ENCODE measurements around the gene CTNNBIP1. TPM values are rescaled to one million over a fixed set of nuclear protein-coding genes. Genes with fewer than 3 reads are reported as not detected.

Gene CTNNBIP1
- total RNA-seq, 4 donors from 2014 or later: 478 to 742 (median 566) TPM

- no peak for DNase-seq (ENCODE audit: low spot score in 2 of 2)
- intact Hi-C loops (cut with DNase I; ENCODE audit: low total_unique reads): no loop called here
- no peak overlapping the region for H3K4me3 ChIP-seq (ENCODE audit: low read depth, poor library complexity, severe bottlenecking)
- TF ChIP-seq, protein P1, sequence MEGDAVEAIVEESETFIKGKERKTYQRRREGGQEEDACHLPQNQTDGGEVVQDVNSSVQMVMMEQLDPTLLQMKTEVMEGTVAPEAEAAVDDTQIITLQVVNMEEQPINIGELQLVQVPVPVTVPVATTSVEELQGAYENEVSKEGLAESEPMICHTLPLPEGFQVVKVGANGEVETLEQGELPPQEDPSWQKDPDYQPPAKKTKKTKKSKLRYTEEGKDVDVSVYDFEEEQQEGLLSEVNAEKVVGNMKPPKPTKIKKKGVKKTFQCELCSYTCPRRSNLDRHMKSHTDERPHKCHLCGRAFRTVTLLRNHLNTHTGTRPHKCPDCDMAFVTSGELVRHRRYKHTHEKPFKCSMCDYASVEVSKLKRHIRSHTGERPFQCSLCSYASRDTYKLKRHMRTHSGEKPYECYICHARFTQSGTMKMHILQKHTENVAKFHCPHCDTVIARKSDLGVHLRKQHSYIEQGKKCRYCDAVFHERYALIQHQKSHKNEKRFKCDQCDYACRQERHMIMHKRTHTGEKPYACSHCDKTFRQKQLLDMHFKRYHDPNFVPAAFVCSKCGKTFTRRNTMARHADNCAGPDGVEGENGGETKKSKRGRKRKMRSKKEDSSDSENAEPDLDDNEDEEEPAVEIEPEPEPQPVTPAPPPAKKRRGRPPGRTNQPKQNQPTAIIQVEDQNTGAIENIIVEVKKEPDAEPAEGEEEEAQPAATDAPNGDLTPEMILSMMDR (IDR thresholded peaks at IDR 0.05): no peak
- TF ChIP-seq POLR2A (IDR thresholded peaks at IDR 0.05): no peak
- WGBS, 2 donors: 87 to 92% methylated on average over 8 of the region's 8 CpGs
These were observed 25.3 kb downstream of the CTNNBIP1 start for GRCh38 chr1:9884805-9885204.

- intact Hi-C loops (cut with DNase I; ENCODE audit: low total_unique reads): no loop called here
- DNase-seq (ENCODE audit: low spot score in 2 of 2): no peak
- TF ChIP-seq, protein P1 (IDR thresholded peaks at IDR 0.05): no peak
- TF ChIP-seq POLR2A (IDR thresholded peaks at IDR 0.05): no peak
- 86 to 91% methylated on average over 11 of the region's 11 CpGs for WGBS, 2 donors
- no peak overlapping the region for H3K4me3 ChIP-seq (ENCODE audit: low read depth, poor library complexity, severe bottlenecking)
These were observed 26.3 kb downstream of the CTNNBIP1 start for GRCh38 chr1:9883585-9884449.

DNA sequence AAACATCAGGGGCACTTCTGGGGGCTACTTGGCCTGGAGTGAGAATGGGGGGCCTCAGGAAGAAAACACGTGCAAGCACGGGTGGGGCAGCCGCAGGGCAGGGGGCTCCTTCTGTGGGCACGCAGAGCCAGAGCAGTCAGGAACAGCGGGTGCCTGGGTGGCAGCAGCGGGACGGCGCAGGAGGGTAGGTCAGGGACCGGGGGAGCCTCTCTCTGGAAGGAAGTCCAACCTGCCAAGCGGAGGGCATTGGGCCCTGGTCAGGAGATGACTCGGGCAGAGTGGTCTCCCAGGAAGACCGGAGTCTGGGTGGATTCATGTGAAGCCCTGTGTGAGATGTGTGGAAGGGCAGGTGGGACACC is 27.1 kb downstream of the CTNNBIP1 start:
- intact Hi-C loops (cut with DNase I; ENCODE audit: low total_unique reads): no loop called here
- WGBS, 2 donors: 91 to 93% methylated on average over 12 of the region's 12 CpGs
- no peak overlapping the region for H3K4me3 ChIP-seq (ENCODE audit: low read depth, poor library complexity, severe bottlenecking)
- TF ChIP-seq, protein P1 (IDR thresholded peaks at IDR 0.05): no peak
- TF ChIP-seq POLR2A (IDR thresholded peaks at IDR 0.05): no peak
- DNase-seq (ENCODE audit: low spot score in 2 of 2): no peak

GRCh38 chr1:9882296-9882944 is 27.6 kb downstream of the CTNNBIP1 start:
- DNase-seq (ENCODE audit: low spot score in 2 of 2): no peak
- no peak overlapping the region for H3K4me3 ChIP-seq (ENCODE audit: low read depth, poor library complexity, severe bottlenecking)
- intact Hi-C loops (cut with DNase I; ENCODE audit: low total_unique reads): no loop called here
- TF ChIP-seq POLR2A (IDR thresholded peaks at IDR 0.05): no peak
- TF ChIP-seq, protein P1 (IDR thresholded peaks at IDR 0.05): no peak
- 72 to 74% methylated on average over 12 of the region's 12 CpGs for WGBS, 2 donors

GRCh38 chr1:9881838-9882249 is 28.2 kb downstream of the CTNNBIP1 start:
- WGBS, 2 donors: 59 to 64% methylated on average over 2 of the region's 2 CpGs
- no peak for DNase-seq (ENCODE audit: low spot score in 2 of 2)
- H3K4me3 ChIP-seq (ENCODE audit: low read depth, poor library complexity, severe bottlenecking): no peak overlapping the region
- intact Hi-C loops (cut with DNase I; ENCODE audit: low total_unique reads): no loop called here
- TF ChIP-seq POLR2A (IDR thresholded peaks at IDR 0.05): no peak
- TF ChIP-seq, protein P1 (IDR thresholded peaks at IDR 0.05): no peak

Measured in lower leg skin (tissue), 4 donors.